Measurements from ENCODE around the gene FHL3.
"Not testable (repeated sequence)": the region's sequence is repeated elsewhere in the genome, so short reads cannot be mapped to it uniquely, and the experiment has no call there.

Gene FHL3

GRCh38 chr1:38034871-38035270 is 29.6 kb upstream of the FHL3 start:
- no peak for DNase-seq

- not testable (repeated sequence) for DNase-seq
These were observed 27.7 kb upstream of the FHL3 start for GRCh38 chr1:38032992-38033391.

DNA sequence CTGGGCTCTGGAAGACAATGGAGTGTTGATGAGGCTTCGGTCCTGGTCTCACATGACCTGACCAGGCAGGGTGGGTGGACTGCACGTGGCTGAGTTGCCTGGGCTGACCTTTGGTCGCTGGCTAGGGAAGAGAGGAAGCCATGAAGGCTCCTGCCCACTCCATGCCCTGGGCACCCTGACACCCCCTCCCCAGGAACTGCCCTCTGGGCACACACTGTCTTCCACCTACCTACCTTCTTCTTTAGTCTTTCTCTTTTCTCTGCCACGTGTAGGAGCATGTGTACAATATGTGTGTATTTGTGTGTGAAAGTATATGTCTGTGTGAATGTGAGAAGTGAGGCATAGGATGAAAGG is 26.2 kb upstream of the FHL3 start:
- no peak for DNase-seq

DNA sequence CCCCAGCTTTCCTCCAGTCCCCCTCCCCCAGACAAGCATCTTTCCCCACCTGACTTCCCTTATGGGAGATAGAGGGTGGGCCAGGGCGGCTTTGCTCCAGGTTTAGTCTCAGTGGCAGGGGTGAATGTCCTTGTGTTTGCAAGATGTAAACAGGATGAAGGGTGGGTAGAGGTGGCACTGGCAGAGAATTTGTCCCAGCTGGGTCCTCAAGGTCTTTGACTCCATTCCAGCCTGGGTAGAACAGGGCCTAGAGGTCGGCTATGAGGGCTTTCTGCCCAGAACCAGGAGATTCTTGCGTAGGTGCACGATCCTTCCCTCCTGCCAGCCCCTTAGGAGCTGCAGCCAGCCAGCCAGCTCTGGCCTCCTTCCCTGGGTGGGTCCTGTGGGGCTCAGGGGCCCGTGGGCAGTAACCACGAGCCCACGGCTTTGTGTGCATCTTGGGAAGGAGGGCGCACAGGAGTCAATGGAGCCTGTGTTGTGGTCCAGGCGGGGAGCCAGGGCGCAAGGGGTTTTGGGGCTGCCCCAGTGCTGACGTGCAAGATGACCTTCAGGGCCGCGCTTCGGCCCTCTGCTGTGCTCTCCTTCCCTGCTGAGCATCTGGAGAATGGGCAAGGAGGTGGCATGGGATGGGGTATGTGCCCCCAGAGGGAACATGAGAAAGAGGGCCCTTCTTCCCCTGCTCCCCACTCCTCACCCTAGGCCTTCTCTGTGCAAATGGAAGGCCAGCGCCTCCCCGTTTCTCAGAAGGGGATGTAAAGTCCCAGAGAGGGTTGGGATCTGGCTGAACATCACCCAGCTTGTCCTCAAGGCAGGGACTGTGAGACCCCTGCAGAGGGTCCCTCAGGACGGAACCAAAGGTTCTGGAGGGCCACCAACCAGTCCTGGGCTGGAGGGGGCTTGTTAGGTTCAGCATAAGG is 25.5 kb upstream of the FHL3 start:
- no peak for DNase-seq

DNA sequence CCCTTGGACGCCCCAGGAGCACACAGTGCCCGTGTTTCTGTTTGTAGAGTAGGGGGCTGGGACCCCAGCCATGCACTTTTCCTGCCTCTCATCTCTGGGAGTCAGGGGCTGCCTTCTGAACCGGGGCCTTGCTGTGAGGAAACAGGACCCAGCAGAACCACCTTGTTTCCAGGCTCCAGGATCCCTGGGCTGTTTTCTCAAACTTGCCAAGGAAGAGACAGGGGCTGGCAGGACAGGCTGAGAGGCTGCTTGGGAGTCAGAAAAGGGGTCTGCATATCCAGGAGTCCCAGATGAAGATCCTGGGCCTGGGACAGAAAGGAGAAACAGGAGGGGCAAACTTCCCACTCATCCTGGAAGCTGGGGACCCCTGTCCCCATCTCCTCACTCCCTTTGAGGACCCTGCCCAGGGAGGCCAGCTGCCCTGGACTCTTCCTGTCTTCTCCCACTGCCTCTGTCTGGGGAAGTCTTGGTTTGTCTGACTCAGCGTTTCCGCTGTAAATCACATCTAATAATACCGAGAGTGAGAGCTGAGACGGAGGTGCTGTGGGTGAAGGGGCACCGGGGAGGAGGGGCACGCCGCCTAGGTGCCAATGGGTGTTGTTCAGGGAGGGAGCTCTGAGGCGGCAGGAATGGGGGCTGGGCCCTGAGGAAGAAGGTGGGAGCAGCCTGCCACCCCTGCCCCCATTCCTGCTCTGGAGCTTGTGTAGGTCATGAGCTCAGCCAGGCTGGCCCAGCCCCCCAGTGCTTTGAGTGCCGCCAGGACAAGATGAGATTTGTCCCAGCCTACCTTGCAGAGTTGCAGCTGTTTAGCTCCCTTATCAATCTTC is 24.6 kb upstream of the FHL3 start:
- DNase-seq, result peak; percentile 64

- peak; percentile 68 for DNase-seq
These were observed 23.9 kb upstream of the FHL3 start for GRCh38 chr1:38029081-38029681.

- no peak for DNase-seq
These were observed 23.4 kb upstream of the FHL3 start for GRCh38 chr1:38028671-38029070.

- DNase-seq, result peak; percentile 51
These were observed 22.8 kb upstream of the FHL3 start for GRCh38 chr1:38028105-38028591.

DNA sequence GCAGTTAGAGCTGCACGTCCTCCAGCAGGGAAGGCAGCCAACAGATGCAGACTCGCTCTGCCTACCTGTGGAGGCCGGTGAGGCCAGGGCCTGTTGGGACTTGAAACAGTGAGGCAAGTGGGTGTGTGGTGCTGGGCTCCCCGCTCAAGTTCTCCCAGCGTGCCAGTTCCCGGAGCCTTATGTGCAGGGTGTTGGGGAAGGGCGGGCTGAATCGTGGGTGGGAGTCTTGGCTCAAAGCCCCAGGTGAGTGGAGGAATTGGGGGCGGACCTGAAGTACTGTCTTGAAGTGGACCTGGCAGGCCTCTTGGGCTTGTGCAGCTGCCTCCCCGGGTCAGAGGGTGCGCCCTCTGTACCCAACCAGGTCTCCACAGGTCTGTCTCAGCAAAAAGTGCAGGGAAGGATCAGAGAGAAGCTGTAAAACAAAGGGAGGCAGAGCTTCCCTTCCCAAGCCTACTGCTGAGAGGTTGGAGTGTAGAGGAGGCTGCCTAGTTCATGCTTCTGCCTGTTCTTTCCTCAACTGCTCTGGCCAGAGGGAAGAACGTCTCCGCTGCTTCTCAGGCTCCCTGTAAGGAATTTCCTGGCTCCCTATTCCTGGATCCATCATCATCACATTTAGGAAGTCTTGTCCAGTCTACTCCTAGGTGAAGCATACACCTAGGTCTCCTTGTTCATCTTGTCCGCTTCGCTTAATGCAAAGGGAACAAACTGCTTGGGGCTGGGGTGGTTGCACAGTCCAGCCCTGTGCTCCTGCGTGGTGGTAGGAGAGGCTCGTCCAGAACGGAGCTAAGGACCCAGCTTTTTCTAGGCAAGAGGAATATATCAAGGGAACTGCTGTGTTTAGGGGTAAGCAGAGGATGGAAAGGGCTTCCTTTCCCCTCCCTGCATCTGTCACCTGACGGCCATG is 22.1 kb upstream of the FHL3 start:
- DNase-seq, result peak; percentile 82

- peak; percentile 61 for DNase-seq
These were observed 21.4 kb upstream of the FHL3 start for GRCh38 chr1:38026592-38027200.

GRCh38 chr1:38025664-38026063 is 20.4 kb upstream of the FHL3 start:
- DNase-seq, result no peak

DNA sequence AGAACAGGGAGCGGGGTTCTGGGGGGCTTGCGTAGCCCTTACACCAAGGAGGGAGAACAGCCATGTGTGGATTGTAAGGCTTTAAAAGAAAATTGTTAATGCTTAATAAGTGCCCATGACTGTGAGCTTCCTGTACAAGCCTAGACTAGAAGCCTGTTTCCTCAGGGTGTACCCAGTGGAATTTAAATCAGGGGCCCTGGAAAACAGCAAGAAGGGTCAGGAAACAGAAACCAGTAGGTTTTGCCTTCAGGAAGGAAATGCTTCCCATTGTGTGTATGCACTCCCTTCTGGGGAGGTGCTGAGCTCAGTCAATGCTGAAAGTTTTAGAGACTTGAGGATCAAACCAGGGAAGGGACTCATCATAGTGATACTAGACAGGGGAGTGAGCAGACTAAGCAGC is 19.9 kb upstream of the FHL3 start:
- DNase-seq, result no peak

DNA sequence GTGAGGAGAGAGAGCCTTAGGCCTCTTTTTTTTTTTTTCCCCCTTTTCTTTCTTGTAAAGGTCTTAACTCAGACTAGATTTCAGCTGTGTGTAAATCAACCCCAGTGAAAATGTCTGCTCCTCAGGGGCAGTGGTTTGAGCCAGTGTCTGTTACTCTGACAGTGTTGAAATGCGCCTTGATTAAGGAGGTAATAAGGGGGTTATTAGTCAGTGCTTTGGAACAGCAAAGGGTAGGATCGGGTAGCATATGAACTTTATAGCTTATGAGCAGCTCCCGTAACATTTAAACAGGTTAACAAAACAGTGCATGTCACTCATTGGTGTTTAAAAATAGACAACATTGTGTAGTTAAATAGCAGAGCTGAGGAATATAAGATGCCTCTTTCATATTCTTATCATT is 17.5 kb upstream of the FHL3 start:
- no peak for DNase-seq

DNA sequence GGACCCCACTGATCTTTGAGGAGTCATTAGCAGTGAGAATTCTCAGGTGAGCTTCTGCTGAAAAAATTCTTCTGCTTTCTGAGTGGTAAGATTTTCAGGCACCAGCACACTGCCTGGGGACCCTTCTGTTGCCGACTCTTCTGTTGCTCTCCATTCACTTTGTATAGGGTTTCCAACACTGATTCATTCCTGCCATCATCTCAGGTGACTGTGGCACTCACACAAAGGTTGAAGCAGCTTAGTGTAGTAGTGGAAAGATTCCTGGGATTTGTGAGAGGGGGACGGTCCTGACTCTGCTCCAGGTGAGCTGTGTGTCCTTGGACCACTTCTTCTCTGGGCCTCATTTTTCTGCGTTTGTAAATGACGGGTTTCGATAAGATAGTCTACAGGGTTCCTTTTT is 16.7 kb upstream of the FHL3 start:
- DNase-seq, result no peak

- DNase-seq, result no peak
These were observed 15.1 kb upstream of the FHL3 start for GRCh38 chr1:38020396-38020795.

DNA sequence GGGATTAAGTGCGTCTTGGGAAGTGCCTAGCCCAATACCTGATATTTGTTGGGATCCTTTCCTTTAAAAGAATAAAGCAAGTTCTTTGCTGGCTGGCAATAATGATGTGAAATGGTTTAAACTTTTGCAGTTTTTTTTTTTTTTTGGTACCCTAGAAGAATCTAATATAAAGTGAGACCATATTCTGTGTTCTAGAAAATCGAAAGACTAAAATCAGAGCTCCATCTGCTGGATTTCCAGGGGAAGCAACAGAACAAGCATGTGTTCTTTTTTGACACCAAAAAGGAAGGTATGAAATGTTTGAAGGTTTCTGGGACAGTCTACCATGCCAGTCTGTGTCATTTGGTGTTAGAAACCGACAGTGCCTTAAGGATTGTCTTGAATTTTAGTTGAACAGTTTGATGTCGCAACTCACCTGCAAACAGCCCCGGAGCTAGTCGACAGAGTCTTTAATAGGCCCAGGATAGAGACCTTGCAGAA is 13.6 kb upstream of the FHL3 start:
- no peak for DNase-seq

GRCh38 chr1:38015978-38016725 is 10.8 kb upstream of the FHL3 start:
- DNase-seq, result no peak

- no peak for DNase-seq
These were observed 9.6 kb upstream of the FHL3 start for GRCh38 chr1:38014724-38015424.

DNA sequence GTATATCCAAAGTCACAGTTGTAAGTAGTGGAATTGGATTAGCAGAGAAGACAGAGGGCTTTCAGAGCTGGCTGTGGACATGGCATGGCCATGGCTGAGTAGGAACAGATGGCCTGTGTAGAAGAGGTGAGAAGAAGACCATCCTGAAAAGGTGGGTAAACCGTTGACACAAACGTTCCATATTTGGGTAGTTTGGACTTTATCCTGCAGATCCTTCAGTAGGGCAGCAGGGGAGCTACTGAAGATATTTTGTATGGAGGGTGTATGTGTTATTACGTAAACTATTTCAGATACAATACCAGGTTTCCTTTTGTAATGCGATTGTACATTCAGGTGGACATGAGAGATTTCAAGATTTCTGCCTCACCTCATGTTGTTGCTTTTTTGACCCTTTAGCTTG is 8.9 kb upstream of the FHL3 start:
- no peak for DNase-seq

- DNase-seq, result no peak
These were observed 7.9 kb upstream of the FHL3 start for GRCh38 chr1:38013227-38013622.
